HG03378 (cell line): ENCODE results near the gene STX16.

Source experiments
- ATAC-seq: cut with Tn5 transposase; IDR thresholded peaks from one replicate; pipeline ENCODE4 v1.9.1; 2021; ENCODE audit warnings: mild to moderate bottlenecking, moderate library complexity; ENCODE audit not compliant: unreplicated experiment

STX16 gene

GRCh38 chr20:58695895-58696375, 44.9 kb downstream of the STX16 start:
- no peak for ATAC-seq

- no peak for ATAC-seq
Measured at GRCh38 chr20:58696411-58696961, 45.4 kb downstream of the STX16 start.

- ATAC-seq: no peak
Measured at GRCh38 chr20:58697201-58697866, 46.3 kb downstream of the STX16 start.

- ATAC-seq: no peak
Measured at GRCh38 chr20:58697867-58698703, 47.0 kb downstream of the STX16 start.

GRCh38 chr20:58698741-58699622, 47.9 kb downstream of the STX16 start:
- ATAC-seq: no peak

GRCh38 chr20:58699623-58700107, 48.6 kb downstream of the STX16 start:
- no peak for ATAC-seq

GRCh38 chr20:58700121-58700821, 49.2 kb downstream of the STX16 start:
- ATAC-seq: no peak

GRCh38 chr20:58700823-58701222, 49.7 kb downstream of the STX16 start:
- no peak for ATAC-seq

- no peak for ATAC-seq
Measured at GRCh38 chr20:58701431-58702160, 50.5 kb downstream of the STX16 start.

- no peak for ATAC-seq
Measured at GRCh38 chr20:58702161-58702510, 51.1 kb downstream of the STX16 start.

GRCh38 chr20:58702859-58703648, 52.0 kb downstream of the STX16 start:
- no peak for ATAC-seq

- ATAC-seq: no peak
Measured at GRCh38 chr20:58703765-58704371, 52.8 kb downstream of the STX16 start.

- ATAC-seq: no peak
Measured at GRCh38 chr20:58705208-58705926, 54.3 kb downstream of the STX16 start.

GRCh38 chr20:58706150-58706892, 55.2 kb downstream of the STX16 start:
- no peak for ATAC-seq

- no peak for ATAC-seq
Measured at GRCh38 chr20:58706975-58707681, 56.0 kb downstream of the STX16 start.

GRCh38 chr20:58707770-58708169, 56.7 kb downstream of the STX16 start:
- no peak for ATAC-seq
